GM23338 (cell line): ENCODE results near the gene CKB. TPM values are rescaled to one million over a fixed set of nuclear protein-coding genes. Genes with fewer than 3 reads are reported as not detected.

Source experiments
- ATAC-seq: fragments of 200-7000 bp; cut with Tn5 transposase; 3 replicates; pipeline ENCODE4 v1.9.1; 2020
- DNase-seq: peaks from one replicate; pipeline ENCODE4 v3.0.0-alpha.2; 2015; ENCODE audit warnings: low spot score
- H2AFZ ChIP-seq: fragments of 200-600 bp; sonication (generic); 2 replicates; pipeline ENCODE4 v1.8.0; 2016; ENCODE audit warnings: antibody characterized with exemption, mild to moderate bottlenecking, moderate library complexity
- H3F3A ChIP-seq: fragments of 200-600 bp; sonication (generic); replicated peaks from 2 replicates; pipeline ENCODE4 v1.8.0; 2017; ENCODE audit warnings: antibody characterized with exemption, mixed run types, low read depth
- H3K27ac ChIP-seq: fragments of 200-600 bp; sonication (generic); 2 replicates; pipeline ENCODE4 v1.6.1; 2016; ENCODE audit warnings: low read depth
- H3K27me3 ChIP-seq: fragments of 200-600 bp; sonication (generic); 2 replicates; pipeline ENCODE4 v1.8.0; 2016; ENCODE audit warnings: mild to moderate bottlenecking, mixed run types, moderate library complexity; ENCODE audit not compliant: insufficient read depth
- H3K36me3 ChIP-seq: fragments of 200-600 bp; sonication (generic); 2 replicates; pipeline ENCODE4 v1.8.0; 2016; ENCODE audit warnings: mild to moderate bottlenecking; ENCODE audit not compliant: insufficient read depth
- H3K4me1 ChIP-seq: fragments of 200-600 bp; sonication (generic); 2 replicates; pipeline ENCODE4 v1.8.0; 2016; ENCODE audit warnings: mild to moderate bottlenecking, moderate library complexity; ENCODE audit not compliant: insufficient read depth
- H3K4me2 ChIP-seq: fragments of 200-600 bp; sonication (generic); 2 replicates; pipeline ENCODE4 v1.7.1; 2017; ENCODE audit warnings: mixed run types
- H3K4me3 ChIP-seq: fragments of 200-600 bp; sonication (generic); 2 replicates; pipeline ENCODE4 v1.6.1; 2016; ENCODE audit warnings: mixed run types
- H3K79me2 ChIP-seq: fragments of 200-600 bp; sonication (generic); replicated peaks from 2 replicates; pipeline ENCODE4 v1.8.0; 2017; ENCODE audit warnings: mild to moderate bottlenecking; ENCODE audit not compliant: insufficient read depth
- H3K9me2 ChIP-seq: fragments of 200-600 bp; sonication (generic); 2 replicates; pipeline ENCODE4 v1.8.0; 2017; ENCODE audit not compliant: insufficient read depth
- H4K20me1 ChIP-seq: fragments of 200-600 bp; sonication (generic); replicated peaks from 2 replicates; pipeline ENCODE4 v1.8.0; 2017; ENCODE audit warnings: mild to moderate bottlenecking; ENCODE audit not compliant: insufficient read depth
- H3K27ac Mint-ChIP-seq: 2 replicates; pipeline ENCODE4 v1.8.0; 2020; ENCODE audit warnings: inconsistent platforms, mild to moderate bottlenecking, moderate library complexity, mixed read lengths
- H3K27me3 Mint-ChIP-seq: 3 replicates; pipeline ENCODE4 v1.8.0; 2022; ENCODE audit warnings: low read depth, mild to moderate bottlenecking, moderate library complexity, mixed read lengths, inconsistent platforms; ENCODE audit not compliant: insufficient read depth, poor library complexity
- H3K36me3 Mint-ChIP-seq: 3 replicates; pipeline ENCODE4 v1.8.0; 2021; ENCODE audit warnings: low read depth, mild to moderate bottlenecking, inconsistent platforms, moderate library complexity, mixed read lengths
- H3K4me1 Mint-ChIP-seq: 3 replicates; pipeline ENCODE4 v1.8.0; 2020; ENCODE audit warnings: mild to moderate bottlenecking, inconsistent platforms, mixed read lengths
- H3K4me3 Mint-ChIP-seq: 3 replicates; pipeline ENCODE4 v1.8.0; 2021; ENCODE audit warnings: moderate library complexity, mild to moderate bottlenecking, inconsistent platforms, mixed read lengths
- H3K9me3 Mint-ChIP-seq: 3 replicates; pipeline ENCODE4 v1.8.0; 2020; ENCODE audit warnings: moderate library complexity, mild to moderate bottlenecking, inconsistent platforms, mixed read lengths
- NANOG ChIP-seq: IDR thresholded peaks from 2 replicates; pipeline ENCODE4 v1.6.1; 2016; ENCODE audit warnings: antibody characterized with exemption, borderline replicate concordance
- POLR2AphosphoS5 ChIP-seq: IDR thresholded peaks from 2 replicates; pipeline ENCODE4 v1.6.1; 2016; ENCODE audit warnings: antibody characterized with exemption, low read depth
- REST ChIP-seq: IDR thresholded peaks from one replicate; pipeline ENCODE4 v1.6.1; 2018; ENCODE audit warnings: antibody characterized with exemption; ENCODE audit not compliant: unreplicated experiment
- ZNF114 ChIP-seq: fragments of 250-450 bp; sonication (Bioruptor Pico); IDR thresholded peaks from 2 replicates; pipeline ENCODE4 v1.5.0; 2020; ENCODE audit warnings: mild to moderate bottlenecking, moderate library complexity
- ZNF331 ChIP-seq: fragments of 250-450 bp; sonication (Bioruptor Pico); IDR thresholded peaks from 2 replicates; pipeline ENCODE4 v1.5.0; 2020; ENCODE audit warnings: low read depth, mild to moderate bottlenecking, moderate library complexity
- ZNF462 ChIP-seq: fragments of 250-450 bp; sonication (Bioruptor Pico); IDR thresholded peaks from 2 replicates; pipeline ENCODE4 v1.5.0; 2020; ENCODE audit warnings: mild to moderate bottlenecking, moderate library complexity
- polyA plus RNA-seq: library from polyadenylated mRNA; unstranded; fragments of >200 nt; fragmentation: Nextera tagmentation; extraction: Ambion mirVana; gene quantifications from 2 replicates; pipeline ENCODE4 v1.2.1, GENCODE V29; 2016
- total RNA-seq: library from RNA; depleted of rRNA; stranded (reverse); fragments of >200 nt; shearing (Covaris generic); gene quantifications from 2 replicates; pipeline ENCODE4 v1.2.3, GENCODE V29; 2014
- TF ChIP-seq, protein P1 (sequence below): IDR thresholded peaks from 2 replicates; pipeline ENCODE4 v1.6.1; 2016; ENCODE audit warnings: antibody characterized with exemption

Gene CKB
- total and polyA plus RNA-seq, 2 experiments from 2014 or later: 604 to 852 TPM

DNA sequence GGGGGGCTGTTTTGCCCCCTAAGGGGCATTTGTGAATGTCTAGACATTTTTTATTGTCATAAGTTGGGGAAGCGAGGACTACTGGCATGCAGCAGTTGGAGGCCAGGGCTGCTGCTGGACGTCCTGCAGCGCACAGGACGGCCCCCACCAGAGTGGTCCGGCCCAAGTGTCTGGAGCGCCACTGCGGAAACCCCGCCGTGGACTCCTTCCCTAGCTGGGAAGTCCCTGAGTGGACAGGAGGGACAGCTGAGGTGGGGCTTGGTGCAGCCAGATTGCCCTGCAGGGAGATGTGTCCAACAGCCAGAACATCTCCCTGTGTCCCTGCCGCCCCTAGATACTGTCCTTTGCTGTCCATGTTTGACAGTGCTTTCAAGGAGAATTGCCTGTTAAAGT is 5.5 kb downstream of the CKB start (continued):
- TF ChIP-seq ZNF462 (CRISPR knock-in tag): no peak
- no peak for TF ChIP-seq ZNF114 (CRISPR knock-in tag)
- no peak for TF ChIP-seq NANOG

GRCh38 chr14:103516426-103517173 is 6.0 kb downstream of the CKB start:
- no peak for TF ChIP-seq POLR2AphosphoS5
- TF ChIP-seq, protein P1, sequence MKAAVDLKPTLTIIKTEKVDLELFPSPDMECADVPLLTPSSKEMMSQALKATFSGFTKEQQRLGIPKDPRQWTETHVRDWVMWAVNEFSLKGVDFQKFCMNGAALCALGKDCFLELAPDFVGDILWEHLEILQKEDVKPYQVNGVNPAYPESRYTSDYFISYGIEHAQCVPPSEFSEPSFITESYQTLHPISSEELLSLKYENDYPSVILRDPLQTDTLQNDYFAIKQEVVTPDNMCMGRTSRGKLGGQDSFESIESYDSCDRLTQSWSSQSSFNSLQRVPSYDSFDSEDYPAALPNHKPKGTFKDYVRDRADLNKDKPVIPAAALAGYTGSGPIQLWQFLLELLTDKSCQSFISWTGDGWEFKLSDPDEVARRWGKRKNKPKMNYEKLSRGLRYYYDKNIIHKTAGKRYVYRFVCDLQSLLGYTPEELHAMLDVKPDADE: no peak
- no peak for TF ChIP-seq NANOG
- no peak for TF ChIP-seq REST
- TF ChIP-seq ZNF331 (CRISPR knock-in tag): no peak
- Histone ChIP-seq H3K4me3 (no peak overlapping the region), H3K4me1 (peaks cover 14% of the 10 kb centered on the region), H3K36me3 (no peaks in the 10 kb centered on the region; the same call in 1 of the 2 replicates), H3K9me2 (no peaks in the 10 kb centered on the region), H3K79me2 (no peaks in the 10 kb centered on the region), H4K20me1 (peaks cover 11% of the 10 kb centered on the region), H3F3A (peaks cover 32% of the 10 kb centered on the region), H3K27me3 (no peaks in the 10 kb centered on the region), H3K27ac (no peak overlapping the region), H2AFZ (no peak overlapping the region), H3K4me2 (no peak overlapping the region)
- Mint-ChIP-seq H3K36me3 (peaks cover 18% of the 10 kb centered on the region), H3K27ac (no peak overlapping the region; the same call in 1 of the 2 replicates), H3K27me3 (peaks cover 37% of the 10 kb centered on the region), H3K9me3 (no peaks in the 10 kb centered on the region; the same call in 2 of the 3 replicates), H3K4me1 (peaks cover 23% of the 10 kb centered on the region), H3K4me3 (no peak overlapping the region)
- no peak for ATAC-seq
- DNase-seq: no peak
